GM03348 (cell line): ENCODE results near the gene DEFB123.

Experiments used
- DNase-seq: peaks from one replicate; pipeline ENCODE4 v3.0.0; 2012; ENCODE audit warnings: low spot score

Gene DEFB123

DNA sequence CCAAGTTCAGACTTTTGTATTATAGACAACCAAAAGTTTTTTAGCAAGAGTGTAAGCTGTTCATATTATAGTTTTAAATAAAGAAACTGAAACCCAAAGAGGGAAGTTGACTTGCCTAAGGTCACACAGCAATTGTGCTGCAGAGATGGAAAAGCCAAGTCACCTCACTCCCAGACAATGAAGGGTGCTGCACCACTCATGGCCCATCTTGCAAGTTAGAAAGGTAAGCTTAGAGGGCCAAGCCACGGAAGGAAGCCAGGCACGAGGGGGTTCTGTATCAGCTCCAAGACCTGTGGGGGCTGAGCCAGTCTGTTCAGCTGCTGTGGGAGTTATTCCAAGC lies 33.6 kb downstream of the DEFB123 start:
- DNase-seq: no peak

GRCh38 chr20:31474758-31475427 lies 34.5 kb downstream of the DEFB123 start, which contains the start of the genes DEFB124 and REM1:
DEFB124 (minus strand) TSS chr20:31475127; CDS start chr20:31473013, 2,114 bp downstream.
REM1 (plus strand) TSS chr20:31475288; CDS start chr20:31476446, 1,158 bp downstream.
- DNase-seq: no peak

GRCh38 chr20:31475472-31476293 lies 35.3 kb downstream of the DEFB123 start:
- DNase-seq: no peak

GRCh38 chr20:31476294-31476585 lies 35.8 kb downstream of the DEFB123 start:
- DNase-seq: no peak

GRCh38 chr20:31476643-31477215 lies 36.3 kb downstream of the DEFB123 start:
- no peak for DNase-seq

- DNase-seq: no peak
Observed at GRCh38 chr20:31484001-31484400, 43.6 kb downstream of the DEFB123 start.

DNA sequence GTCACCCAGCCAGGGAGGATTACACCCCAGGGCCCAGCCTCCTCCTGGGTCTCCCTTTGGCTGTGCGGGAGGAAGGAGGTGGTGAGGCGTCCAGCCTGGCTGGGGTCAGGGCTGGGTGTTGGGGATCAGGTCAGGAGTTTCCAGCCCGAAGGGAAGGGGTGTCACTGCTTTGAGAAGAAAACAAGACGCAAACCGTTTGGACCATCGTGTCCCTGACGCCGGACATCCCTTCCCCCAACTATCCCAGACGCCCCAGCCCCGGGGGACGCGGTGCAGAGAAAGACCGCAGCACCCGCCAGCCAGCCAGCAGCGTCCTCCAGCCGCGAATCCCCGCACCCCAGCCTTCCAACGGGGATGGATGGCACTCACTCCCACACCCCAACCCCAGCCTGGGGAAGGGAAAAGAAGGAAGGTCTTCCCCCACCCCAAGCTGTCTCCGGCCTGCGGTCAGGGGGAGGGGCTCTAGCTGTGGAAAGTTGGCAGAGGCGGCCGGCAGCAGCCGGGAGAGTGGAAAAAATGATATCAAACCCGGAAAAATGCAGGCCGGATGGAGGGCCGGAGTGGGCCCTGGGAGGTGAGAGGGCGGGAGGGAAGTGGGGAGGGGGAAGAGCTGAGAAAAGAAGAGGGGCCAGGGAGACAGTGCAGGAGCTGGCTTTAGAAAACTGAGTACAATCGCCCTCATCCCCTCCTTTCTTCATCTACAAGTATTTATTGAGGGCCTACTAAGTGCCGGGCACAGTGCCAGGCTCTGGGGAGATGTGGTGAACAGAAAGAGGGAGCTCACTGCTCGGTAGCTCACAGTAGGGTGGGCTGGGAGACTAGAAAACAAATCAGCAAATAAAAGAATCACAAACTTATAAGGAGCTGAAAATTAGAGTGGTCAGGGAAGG lies 45.3 kb downstream of the DEFB123 start:
- peak; percentile 64 for DNase-seq

GRCh38 chr20:31488115-31488514 lies 47.7 kb downstream of the DEFB123 start:
- DNase-seq: no peak

- DNase-seq: no peak
Observed at GRCh38 chr20:31489152-31489551, 48.7 kb downstream of the DEFB123 start.

DNA sequence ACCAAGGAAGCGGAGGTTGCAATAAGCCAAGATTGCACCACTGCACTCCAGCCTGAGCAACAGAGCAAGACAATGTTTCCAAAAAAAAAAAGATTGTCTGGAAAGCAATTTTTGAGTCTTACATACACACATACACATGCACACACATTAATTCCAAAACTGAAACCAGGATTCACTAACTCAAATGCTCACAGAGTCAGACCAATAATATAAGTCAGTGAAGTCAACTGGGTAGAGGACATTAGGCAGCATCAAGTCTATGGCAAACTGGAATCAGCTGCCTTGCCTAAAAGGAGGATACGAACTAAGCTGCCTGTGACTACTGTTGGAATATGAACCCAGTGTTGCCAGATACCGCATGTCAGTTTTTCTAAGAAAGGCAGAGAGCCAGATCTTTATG lies 50.3 kb downstream of the DEFB123 start:
- no peak for DNase-seq

DNA sequence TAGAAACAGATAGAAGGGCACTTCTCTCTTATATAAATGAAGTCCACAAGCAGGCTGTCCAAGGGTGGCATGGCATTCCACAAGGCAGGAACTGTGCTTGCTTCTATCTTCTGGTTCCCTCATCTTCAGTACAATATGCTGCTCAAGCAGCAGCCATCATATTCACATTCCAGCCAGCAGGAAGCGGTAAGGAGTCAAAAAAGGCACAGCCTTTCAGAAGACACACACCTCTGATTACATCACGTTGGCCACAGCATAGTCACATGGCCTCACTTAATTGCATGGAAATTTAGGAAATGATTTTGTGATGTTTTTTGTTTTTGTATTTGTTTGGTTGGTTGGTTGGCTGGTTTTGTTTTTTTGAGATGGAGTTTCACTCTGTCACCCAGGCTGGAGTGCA lies 53.7 kb downstream of the DEFB123 start:
- DNase-seq: peak; percentile 32

DNA sequence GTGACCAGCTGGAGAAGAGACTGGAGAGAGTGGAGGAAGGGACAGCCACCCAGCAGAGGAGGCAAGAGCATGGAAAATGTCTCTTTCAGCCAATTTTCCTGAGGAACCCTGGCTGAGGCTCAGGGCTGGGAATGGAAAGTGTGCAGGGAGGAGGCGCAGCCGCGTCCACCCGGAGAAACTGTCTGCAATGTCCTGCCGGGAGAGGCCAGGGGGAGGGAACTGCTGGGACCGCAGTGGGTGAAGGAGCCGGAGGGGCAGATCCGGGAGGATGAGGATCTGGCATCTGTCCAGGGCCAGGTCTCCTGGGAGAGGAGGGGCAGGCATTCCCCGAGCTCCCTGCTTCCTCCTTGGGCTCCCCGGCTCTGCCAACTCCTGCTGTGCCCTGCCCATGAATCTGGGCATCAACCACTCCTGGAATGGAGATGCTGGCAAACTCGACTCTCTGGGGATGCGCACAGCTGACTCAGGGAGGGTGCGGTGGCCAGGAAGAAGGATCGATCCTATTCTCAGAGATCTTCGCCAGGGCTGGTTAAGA lies 56.4 kb downstream of the DEFB123 start:
- DNase-seq: peak; percentile 77

GRCh38 chr20:31497838-31498540 lies 57.6 kb downstream of the DEFB123 start:
- DNase-seq: peak; percentile 81
